HEK293T (cell line): ENCODE results near the gene CD160.
"Not testable (repeated sequence)": the region's sequence is repeated elsewhere in the genome, so short reads cannot be mapped to it uniquely, and the experiment has no call there.

ENCODE experiments used
- FOXM1 ChIP-seq: fragments of 450-650 bp; IDR thresholded peaks from 2 replicates; pipeline ENCODE4 v1.6.1; 2017; ENCODE audit warnings: mild to moderate bottlenecking, borderline replicate concordance
- SP1 ChIP-seq: fragments of 450-650 bp; IDR thresholded peaks from 2 replicates; pipeline ENCODE4 v1.6.1; 2017

- not testable (repeated sequence) for TF ChIP-seq SP1, FOXM1
These were observed 42.2 kb downstream of the CD160 start for GRCh38 chr1:145761498-145761897.
